ENCODE results near the gene LENG9.
"Not testable (repeated sequence)": the region's sequence is repeated elsewhere in the genome, so short reads cannot be mapped to it uniquely, and the experiment has no call there.

The LENG9 gene

GRCh38 chr19:54473892-54474372, 10.4 kb upstream of the LENG9 start:
- peak overlapping the region in 1 of 2 donors; percentile 66 for H3K4me3 ChIP-seq (replicated peaks in 1 of 2; ENCODE audit: low read depth in 2 of 2, low read length in 2 of 2)

DNA sequence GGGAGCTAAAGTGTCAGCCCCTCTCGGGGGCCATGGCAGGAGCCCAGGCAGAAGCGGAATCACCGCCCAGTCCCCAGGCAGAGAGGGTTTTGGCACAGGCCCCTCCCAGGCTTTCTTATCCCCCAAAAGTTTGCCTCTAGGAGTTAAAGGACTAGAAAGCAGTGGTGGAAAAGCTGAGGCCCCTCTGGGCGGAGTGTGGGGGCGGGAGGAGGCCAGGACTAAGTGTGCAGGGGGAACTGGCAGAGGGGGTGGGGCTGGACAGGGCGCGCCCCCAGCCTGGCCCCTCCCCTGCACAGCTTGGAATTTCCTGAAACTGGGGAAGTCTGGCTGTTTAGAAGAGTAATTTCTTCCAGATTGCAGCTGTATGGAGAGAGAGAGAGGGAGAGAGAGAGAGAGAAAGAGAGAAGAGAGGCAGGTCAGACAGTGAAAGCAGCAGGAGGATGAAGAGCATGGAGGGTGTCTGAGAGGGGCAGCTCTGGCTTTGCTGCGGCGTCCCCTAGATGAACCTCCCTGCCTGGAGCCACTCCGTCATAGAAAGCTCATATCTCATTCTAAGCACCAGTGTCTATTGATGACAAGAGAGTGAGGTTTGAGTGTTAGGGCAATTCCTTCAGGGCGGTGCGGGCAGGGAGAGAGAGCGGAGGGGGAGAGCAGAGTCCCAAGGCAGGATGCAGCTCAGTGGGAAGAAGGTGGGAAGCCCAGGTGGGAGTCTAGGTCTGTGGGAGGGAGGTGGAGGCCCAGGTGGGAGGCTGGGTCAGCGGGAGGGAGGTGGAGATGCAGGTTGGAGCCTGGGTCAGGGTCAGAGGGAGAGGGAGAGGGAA, 9.7 kb upstream of the LENG9 start, which contains the start of gene CDC42EP5:
Gene CDC42EP5 (minus strand): TSS at position 226 of the 821 bp plus-strand sequence. CDS start 7,749 bp downstream, outside the sequence.
- TF ChIP-seq, protein P1, sequence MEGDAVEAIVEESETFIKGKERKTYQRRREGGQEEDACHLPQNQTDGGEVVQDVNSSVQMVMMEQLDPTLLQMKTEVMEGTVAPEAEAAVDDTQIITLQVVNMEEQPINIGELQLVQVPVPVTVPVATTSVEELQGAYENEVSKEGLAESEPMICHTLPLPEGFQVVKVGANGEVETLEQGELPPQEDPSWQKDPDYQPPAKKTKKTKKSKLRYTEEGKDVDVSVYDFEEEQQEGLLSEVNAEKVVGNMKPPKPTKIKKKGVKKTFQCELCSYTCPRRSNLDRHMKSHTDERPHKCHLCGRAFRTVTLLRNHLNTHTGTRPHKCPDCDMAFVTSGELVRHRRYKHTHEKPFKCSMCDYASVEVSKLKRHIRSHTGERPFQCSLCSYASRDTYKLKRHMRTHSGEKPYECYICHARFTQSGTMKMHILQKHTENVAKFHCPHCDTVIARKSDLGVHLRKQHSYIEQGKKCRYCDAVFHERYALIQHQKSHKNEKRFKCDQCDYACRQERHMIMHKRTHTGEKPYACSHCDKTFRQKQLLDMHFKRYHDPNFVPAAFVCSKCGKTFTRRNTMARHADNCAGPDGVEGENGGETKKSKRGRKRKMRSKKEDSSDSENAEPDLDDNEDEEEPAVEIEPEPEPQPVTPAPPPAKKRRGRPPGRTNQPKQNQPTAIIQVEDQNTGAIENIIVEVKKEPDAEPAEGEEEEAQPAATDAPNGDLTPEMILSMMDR (IDR thresholded peaks at IDR 0.05; ENCODE audit: low read depth, low read length) = no peak
- peak within 1 kb of the TSS; percentile 63 to 66 for H3K4me3 ChIP-seq (replicated peaks in 1 of 2; ENCODE audit: low read depth in 2 of 2, low read length in 2 of 2)
- peak; percentile 83 to 94 for DNase-seq (ENCODE audit: low read depth in 2 of 2)

More at GRCh38 chr19:54473892-54474372, 10.4 kb upstream of the LENG9 start:
- TF ChIP-seq, protein P1 (IDR thresholded peaks at IDR 0.05; ENCODE audit: low read depth, low read length) = no peak
- no peak for DNase-seq (ENCODE audit: low read depth in 2 of 2)

DNA sequence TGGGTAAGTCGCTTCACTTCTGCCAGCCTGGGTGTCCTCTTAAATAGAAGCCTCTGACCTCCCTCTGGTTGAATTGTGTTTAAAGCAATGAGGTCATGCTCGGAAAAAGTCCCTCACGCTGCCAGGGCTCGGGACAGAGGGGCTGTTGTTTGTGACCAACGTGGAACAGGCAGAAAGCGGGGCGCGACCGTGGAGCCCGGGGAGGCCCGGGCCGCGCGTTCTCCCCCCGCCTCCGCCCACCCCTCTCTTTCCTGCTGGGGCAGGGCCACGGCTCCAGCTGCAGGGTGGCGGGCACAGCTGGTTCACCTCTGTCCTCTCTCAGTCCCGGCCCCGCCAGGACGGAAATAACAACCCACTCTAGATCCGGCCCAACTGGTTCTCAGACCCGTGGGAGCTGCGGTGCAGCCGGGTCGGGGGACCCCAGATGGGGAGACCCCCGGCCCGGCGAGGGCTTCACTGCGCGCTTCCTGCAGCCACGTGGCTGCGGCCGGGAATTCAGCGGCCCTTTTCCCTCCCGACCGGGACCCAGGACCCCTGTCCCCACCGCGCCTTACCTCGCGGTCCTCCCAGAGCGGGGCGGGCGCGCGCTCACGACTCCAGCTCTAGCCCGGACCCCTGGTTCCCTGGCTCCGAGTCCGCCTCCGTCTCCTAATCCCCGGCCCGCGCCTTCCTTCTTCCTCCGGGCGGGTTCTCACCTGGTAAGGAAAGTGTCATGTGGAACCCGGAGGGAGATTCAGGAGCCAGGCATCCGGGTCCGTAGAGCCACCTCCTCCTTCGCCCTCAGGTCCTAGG, 7.6 kb upstream of the LENG9 start:
- TF ChIP-seq, protein P1 (IDR thresholded peaks at IDR 0.05; ENCODE audit: low read depth, low read length) = no peak
- DNase-seq (ENCODE audit: low read depth in 2 of 2) = peak in 1 of 2 donors; percentile 48
- peak overlapping the region; percentile 47 to 53 for H3K4me3 ChIP-seq (replicated peaks in 1 of 2; ENCODE audit: low read depth in 2 of 2, low read length in 2 of 2)

DNA sequence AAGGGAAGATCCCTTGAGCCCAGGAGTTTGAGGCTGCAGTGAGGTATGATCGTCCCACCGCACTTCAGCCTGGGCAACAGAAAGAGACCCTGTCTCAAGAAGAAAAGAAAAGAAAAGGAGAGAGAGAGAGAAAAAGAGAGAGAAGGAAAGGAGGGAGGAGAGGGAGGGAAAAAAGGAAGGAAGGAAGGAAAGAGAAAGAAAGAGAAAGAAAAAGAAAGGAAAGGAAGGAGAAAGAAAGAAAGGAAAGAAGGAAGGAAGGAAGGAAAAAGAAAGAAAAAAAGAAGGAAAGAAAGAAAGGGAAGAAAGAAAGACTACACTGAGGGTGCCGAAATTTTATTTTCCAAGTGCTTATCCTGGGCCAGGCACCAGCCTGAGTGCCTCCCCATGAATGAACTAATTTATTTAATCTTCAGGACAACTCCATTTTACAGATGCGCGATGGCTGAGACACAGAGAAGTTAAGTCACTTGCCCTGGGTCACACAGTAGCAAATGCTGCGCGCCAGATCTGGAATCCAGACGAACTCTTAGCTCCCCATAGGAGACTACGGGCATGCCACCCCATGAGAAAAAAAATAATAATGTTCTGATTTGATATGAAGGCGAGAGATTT, 6.8 kb upstream of the LENG9 start:
- no peak for DNase-seq (ENCODE audit: low read depth in 2 of 2)
- H3K4me3 ChIP-seq (replicated peaks in 1 of 2; ENCODE audit: low read depth in 2 of 2, low read length in 2 of 2) = no peak overlapping the region
- TF ChIP-seq, protein P1 (IDR thresholded peaks at IDR 0.05; ENCODE audit: low read depth, low read length) = no peak

- TF ChIP-seq, protein P1 (IDR thresholded peaks at IDR 0.05; ENCODE audit: low read depth, low read length) = no peak
- DNase-seq (ENCODE audit: low read depth in 2 of 2) = no peak
- no peak overlapping the region for H3K4me3 ChIP-seq (replicated peaks in 1 of 2; ENCODE audit: low read depth in 2 of 2, low read length in 2 of 2)
Measured at GRCh38 chr19:54469496-54469934, 5.9 kb upstream of the LENG9 start.

GRCh38 chr19:54466110-54466480, 2.5 kb upstream of the LENG9 start:
- not testable (repeated sequence) for DNase-seq (ENCODE audit: low read depth in 2 of 2)

More at GRCh38 chr19:54466110-54466480, 2.5 kb upstream of the LENG9 start:
- not testable (repeated sequence) for H3K4me3 ChIP-seq (replicated peaks in 1 of 2; ENCODE audit: low read depth in 2 of 2, low read length in 2 of 2)
